NCI-H2107 (cell line): ENCODE data around the gene EGLN2.
"Not testable (repeated sequence)": the region's sequence is repeated elsewhere in the genome, so short reads cannot be mapped to it uniquely, and the experiment has no call there.

ENCODE experiments used
- DNase-seq: peaks from one replicate; lab custom pipeline; 2025; lab: John Stamatoyannopoulos, UW

The EGLN2 gene

DNA sequence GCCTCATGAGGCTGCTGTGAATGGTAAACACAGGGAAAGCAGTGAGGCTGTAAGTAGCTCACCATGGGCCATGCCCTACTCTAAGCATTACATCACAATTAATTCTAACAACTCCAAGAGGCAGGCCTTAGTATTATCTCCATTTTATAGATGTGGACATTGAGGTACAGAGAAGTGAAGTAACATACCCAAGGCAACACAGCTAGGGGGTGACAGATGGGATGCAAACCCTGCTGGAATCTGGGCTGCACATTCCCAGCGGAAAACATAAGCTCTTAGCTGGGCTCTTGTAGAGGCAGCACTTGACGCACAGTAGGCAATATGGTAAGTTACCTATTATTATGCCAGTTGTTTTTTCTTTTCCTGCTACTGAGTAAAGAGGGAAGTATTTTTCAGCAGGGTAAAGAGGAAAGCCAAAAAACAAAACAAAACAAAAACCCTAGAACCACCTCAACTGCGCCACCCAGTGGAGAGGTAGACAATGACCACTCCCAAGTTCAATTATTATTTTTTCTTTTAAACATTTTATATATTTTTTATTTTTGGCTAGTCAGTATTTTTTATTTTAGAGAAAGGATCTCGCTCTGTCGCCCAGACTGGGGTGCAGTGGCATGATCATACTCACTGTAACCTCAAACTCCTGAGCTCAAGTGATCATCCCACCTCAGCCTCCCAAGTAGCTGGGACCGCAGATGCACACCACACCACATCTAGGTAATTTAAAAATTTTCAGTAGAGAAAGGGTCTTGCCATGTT, 20.7 kb downstream of the EGLN2 start:
- DNase-seq, result not testable (repeated sequence)

DNA sequence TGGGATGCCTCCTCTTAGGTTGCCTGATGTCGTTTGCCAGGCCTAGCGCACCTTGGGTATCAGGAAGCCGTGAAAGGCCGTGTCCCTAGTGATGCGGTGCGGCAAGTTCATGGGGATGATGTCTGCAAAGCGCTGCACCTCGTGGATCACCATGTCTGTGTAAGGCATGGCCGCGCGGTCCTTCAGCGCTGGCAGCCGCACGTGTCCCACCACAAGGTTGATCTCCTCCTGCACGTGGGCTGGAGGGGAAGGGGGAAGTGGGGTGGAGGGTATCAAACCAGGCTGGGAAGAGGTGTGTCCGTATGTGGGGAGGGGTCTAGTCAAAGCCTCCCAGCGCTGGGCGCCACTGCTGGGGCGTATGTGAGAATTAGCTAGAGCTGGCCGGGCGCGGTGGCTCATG, 23.2 kb downstream of the EGLN2 start:
- DNase-seq, result no peak

- DNase-seq, result not testable (repeated sequence)
Measured at GRCh38 chr19:40822704-40823553, 23.9 kb downstream of the EGLN2 start.

DNA sequence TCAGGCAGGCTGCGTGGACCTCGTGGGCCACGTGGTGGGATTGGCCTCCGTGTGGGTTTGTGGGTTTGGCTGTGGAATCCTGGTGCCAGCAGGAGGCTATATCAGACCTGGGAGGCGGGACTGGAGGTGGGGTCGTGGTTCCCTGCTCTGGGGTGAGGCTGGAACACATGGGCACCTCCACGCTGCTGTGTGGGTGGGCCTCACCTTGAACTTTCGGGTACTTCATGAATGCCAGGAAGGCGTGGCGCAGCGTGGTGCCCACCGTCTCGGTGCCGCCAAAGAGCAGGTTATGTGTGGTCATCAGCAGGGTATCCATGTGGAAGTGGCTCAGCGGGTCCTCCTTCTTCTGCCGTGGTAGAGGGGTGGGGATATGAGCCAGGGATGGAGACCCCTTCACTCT, 25.9 kb downstream of the EGLN2 start:
- not testable (repeated sequence) for DNase-seq

- not testable (repeated sequence) for DNase-seq
Measured at GRCh38 chr19:40825460-40826095, 26.6 kb downstream of the EGLN2 start.

DNA sequence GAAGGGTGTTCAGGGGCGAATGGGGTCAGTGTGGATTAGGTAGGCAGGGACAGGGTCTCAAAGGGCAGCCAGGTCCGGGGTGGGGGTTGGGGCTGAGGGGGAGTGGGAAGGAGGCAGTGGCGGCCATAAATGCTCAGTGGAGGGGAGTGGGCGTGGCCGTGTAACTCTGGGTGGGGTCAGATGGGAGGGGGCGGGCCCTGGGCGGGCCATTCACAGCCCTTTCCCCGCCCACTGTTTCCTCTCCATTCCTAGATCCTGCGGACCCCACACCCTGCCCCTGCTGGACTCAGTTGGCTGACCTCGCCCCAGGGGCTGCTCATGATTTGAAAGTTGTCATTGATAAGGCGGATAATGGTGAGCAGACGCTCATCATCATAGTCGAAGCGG, 27.3 kb downstream of the EGLN2 start:
- DNase-seq, result not testable (repeated sequence)

DNA sequence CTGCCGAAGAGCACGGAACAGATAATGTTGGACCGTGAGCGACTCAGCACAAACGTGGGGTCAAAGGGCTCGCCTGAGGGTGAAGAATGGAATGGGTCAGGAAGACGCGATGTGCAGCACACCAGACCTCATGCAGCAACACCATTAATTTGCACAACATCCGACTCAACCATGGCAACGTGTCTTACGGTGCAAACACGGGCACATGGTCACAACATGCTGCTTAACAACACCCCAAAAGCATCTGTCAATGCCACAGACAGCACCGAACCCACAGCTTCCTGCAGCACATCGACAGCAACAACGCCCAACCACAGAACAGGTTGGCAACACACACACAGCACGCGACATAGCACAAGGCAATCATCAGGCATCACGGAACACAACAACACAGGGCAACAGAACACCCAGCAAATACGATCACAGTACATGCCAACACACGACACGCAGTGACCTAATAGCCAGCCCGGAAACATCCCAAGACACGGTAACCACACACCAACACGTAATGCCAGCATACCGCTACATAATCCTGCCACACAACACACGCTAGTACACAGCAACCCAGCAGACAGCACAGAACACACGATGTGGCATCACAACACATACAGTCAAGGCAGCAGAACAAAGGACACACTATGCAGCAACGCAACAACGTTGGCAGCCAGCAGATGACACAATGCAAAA, 27.9 kb downstream of the EGLN2 start:
- DNase-seq, result not testable (repeated sequence)

- DNase-seq, result no peak
Measured at GRCh38 chr19:40827386-40828247, 28.6 kb downstream of the EGLN2 start.

DNA sequence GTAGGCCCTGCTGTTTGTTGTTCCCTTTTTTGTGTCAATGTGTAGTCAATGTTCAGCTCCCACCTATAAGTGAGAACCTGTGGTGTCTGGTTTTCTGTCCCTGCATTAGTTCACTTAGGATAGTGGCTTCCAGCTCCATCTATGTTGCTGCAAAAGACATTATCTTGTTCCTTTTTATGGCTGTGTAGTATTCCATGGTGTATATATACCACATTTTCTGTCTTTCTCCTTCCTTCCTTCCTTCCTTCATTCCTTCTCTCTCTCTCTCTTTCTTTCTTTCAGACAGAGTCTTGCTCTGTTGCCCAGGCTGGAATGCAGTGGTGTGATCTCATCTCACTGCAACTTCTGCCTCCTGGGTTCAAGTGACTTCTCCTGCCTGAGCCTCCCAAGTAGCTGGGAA, 30.2 kb downstream of the EGLN2 start:
- no peak for DNase-seq

- DNase-seq, result not testable (repeated sequence)
Measured at GRCh38 chr19:40830741-40831140, 31.8 kb downstream of the EGLN2 start.

- DNase-seq, result peak; percentile 57
Measured at GRCh38 chr19:40831502-40832430, 32.8 kb downstream of the EGLN2 start.

DNA sequence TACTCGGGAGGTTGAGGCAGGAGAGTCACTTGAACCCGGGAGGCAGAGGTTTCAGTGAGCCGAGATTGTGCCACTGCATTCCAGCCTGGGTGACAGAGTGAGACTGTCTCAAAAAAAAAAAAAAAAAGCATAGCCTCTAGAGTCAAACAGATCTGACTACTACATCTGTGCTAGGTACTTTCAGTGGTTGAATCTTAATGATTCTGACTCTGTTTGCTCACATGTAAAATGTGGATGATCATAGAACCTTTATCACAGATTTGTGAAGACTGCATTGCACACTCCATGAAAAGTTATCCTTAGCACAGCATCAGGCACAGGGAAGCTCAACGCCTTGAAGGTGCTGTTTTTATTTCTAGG, 33.4 kb downstream of the EGLN2 start:
- DNase-seq, result not testable (repeated sequence)

DNA sequence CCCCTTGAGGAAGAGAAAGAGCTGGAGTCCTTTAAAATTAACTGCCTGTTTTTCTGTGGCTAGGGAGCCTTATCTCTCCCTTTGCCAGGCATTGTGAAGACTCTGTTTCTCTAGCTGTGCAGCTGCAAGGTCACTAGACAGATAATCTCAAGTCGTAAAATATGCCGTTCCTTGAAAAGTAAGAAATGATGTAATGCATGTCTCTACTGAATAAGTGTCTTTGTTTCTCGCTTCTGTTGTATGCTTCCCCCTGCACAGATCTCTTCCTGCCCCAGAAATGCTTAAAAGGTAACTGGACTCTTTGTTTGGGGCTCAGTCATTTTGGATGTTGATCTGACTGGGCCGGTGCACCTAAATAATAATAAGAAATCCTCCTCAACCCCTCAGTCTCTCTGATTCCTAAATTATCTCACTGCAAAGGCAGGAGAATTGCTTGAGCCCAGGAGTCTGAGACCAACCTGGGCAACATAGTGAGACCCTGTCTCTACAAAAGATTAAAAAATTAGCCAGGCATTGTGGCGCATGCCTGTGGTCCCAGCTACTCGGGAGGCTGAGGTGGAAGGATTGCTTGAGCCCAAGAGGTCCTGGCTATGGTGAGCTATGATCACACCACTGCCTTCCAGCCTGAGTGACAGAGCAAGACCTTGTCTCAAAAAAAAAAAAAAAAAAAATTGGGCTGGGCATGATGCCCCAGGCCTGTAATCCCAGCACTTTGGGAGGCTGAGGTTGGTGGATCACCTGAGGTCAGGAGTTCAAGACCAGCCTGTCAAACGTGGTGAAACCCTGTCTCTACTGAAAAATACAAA, 34.9 kb downstream of the EGLN2 start:
- DNase-seq, result not testable (repeated sequence)

DNA sequence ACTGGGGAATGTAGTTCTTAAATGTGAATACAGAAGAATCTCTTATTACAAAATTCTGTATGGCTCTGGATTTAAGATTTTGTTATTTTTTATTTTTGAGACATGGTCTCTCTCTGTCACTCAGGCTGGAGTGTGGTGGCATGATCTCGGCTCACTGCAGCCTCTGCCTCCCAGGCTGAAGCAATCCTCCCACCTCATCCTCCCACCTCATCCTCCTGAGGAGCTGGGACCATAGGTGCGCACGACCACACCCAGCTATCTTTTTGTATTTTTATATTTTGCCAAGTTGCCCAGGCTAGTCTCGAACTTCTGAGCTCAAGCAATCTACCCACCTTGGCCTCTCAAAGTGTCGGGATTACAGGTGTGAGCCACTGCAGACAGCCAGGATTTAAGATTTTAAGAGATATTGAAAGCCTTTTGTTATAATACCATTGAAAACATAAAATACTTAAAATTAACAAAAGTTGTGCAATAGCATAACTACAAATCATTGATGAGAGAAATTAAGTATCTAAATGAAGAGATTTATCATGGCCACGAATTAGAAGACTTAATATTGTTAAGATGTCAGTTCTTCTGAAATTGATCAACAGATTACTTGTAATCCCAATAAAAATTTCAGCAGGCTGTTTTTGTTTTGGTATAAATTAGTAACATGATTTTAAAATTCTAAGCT, 37.9 kb downstream of the EGLN2 start:
- DNase-seq, result no peak

DNA sequence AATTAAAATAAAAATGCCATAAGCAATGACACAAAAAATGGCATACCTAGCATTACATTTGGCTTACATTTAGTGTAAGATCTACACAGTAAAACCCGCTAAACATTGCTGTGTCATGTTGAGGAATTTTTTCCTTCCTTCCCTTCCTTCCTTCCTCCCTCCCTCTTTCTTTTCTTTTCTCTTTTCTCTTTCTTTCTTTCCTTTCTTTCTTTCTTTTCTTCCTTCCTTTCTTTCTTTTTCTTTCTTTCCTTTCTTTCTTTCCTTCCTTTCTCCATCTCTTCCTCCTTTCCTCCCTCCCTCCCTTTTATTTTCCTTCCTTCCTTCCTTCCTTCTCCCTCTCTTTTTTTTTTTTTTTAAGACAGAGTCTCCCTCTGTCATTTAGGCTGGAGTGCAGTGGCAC, 39.5 kb downstream of the EGLN2 start:
- not testable (repeated sequence) for DNase-seq

GRCh38 chr19:40842012-40842411, 43.0 kb downstream of the EGLN2 start:
- not testable (repeated sequence) for DNase-seq

DNA sequence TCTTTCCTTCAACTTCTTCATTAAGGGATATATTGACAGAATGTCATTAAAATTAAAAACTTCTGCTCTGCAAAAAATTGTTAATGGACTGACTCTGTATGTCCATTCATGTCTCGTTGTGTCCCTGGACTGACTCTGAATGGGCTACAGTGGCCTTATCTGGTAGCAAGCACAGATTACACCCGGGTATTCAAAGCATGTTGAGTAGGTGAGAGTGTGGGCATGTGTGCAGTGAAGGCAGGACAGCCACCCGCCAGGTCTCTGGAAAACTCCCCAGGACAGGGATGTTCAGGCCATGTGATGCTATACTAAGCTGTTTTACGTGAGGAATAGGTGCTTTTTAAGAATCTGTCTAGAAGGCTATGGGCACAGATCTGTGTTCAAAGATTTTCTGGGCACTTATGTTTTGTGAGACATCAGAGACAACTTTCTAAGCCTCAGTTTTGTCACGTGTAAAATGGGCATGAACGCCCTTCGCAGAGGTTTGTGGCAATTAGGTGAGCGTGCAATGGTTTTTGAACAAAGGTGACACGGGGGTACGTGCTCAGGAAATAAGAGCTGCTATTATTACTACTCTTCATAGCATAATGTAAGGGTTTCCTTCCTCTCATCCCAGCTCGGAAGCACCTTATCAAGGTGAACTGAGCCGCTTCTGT, 44.1 kb downstream of the EGLN2 start:
- not testable (repeated sequence) for DNase-seq

DNA sequence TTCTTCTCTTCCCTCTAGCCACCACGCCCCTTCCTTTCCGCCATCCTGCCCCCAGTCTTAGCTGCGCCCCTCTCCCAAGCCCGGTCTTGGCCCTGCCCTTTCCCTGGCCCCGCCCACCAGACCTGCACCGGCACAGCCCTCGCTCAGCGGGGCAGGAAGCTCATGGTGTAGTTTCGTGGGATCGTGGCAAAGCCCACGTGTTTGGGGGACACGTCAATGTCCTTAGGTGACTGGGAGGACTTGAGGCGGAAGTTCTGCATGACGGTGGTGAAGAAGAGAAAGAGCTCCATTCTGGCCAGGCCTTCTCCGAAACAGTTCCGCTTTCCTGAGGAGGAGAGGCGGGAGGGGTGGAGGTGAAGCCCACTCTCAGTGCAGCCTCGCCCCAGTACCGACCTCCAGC, 44.7 kb downstream of the EGLN2 start:
- DNase-seq, result not testable (repeated sequence)
